ENCODE data around the gene KBTBD13. TPM values are rescaled to one million over a fixed set of nuclear protein-coding genes. Genes with fewer than 3 reads are reported as not detected.

KBTBD13 gene
- total RNA-seq, 1 experiment from 2014 or later: not detected

- no peak for DNase-seq (ENCODE audit: low read depth, low spot score)
- no peak overlapping the region for H3K27ac ChIP-seq (ENCODE audit: low read length)
- intact Hi-C loops (cut with micrococcal nuclease; ENCODE audit: unreplicated experiment) (loop anchor here (2.0 kb wide), 1 partner anchor 47 kb away; no protein-coding TSS in a partner anchor), in situ Hi-C loops (cut with HindIII; ENCODE audit: low pct_unique_long_range_greater_than_20kb, low sequenced_read_pairs) (no loop called here)
- no peak overlapping the region for H3K4me3 ChIP-seq (ENCODE audit: low read depth in 2 of 2, low read length in 2 of 2)
- no peaks in the 10 kb centered on the region; the same call in 1 of the 2 replicates for H3K27me3 ChIP-seq (ENCODE audit: control insufficient read depth, insufficient read depth, low read length)
- POLR2A ChIA-PET: no interaction called here
- no peak for ATAC-seq
- no peaks in the 10 kb centered on the region; the same call in 1 of the 2 replicates for H3K4me1 ChIP-seq (ENCODE audit: control insufficient read depth, insufficient read depth, low read length)
- TF ChIP-seq REST (IDR thresholded peaks at IDR 0.05; ENCODE audit: insufficient read depth in 1 of 2, low read depth in 2 of 2, low read length in 1 of 2) (no peak), TCF7L2 (IDR thresholded peaks at IDR 0.05; ENCODE audit: low read depth, low read length) (no peak), CTCF (IDR thresholded peaks at IDR 0.05) (no peak), SIN3A (IDR thresholded peaks at IDR 0.05; ENCODE audit: borderline replicate concordance, insufficient read depth, low read depth, low read length) (no peak), POLR2AphosphoS5 (IDR thresholded peaks at IDR 0.05; ENCODE audit: low read depth, low read length) (no peak)
- no TSS peak for BruUV-seq (replicated peaks)
- CTCF ChIA-PET: interaction anchor here (0.8 to 1.2 kb wide), 2 partner anchors 18 to 27 kb away, joined by 4 to 6 read pairs; no protein-coding TSS in a partner anchor
- H3K9me3 ChIP-seq (ENCODE audit: control insufficient read depth, insufficient read depth, low read depth, low read length): no peaks in the 10 kb centered on the region
- H3K36me3 ChIP-seq (ENCODE audit: control insufficient read depth, insufficient read depth, low read length): no peaks in the 10 kb centered on the region
Measured at GRCh38 chr15:65079580-65079979, 3.0 kb downstream of the KBTBD13 start.

GRCh38 chr15:65081270-65081669 lies 4.7 kb downstream of the KBTBD13 start:
- ChIA-PET CTCF (interaction anchor here (0.5 kb wide), 1 partner anchor 47 kb away, joined by 4 read pairs; no protein-coding TSS in a partner anchor), POLR2A (no interaction called here)
- ATAC-seq (no peak), DNase-seq (ENCODE audit: low read depth, low spot score) (no peak)
- H3K27ac ChIP-seq (ENCODE audit: low read length): no peak overlapping the region
- in situ Hi-C loops (cut with HindIII; ENCODE audit: low pct_unique_long_range_greater_than_20kb, low sequenced_read_pairs): no loop called here
- no peak overlapping the region for H3K4me3 ChIP-seq (ENCODE audit: low read depth in 2 of 2, low read length in 2 of 2)
- H3K9me3 ChIP-seq (ENCODE audit: control insufficient read depth, insufficient read depth, low read depth, low read length): no peaks in the 10 kb centered on the region
- intact Hi-C loops (cut with micrococcal nuclease; ENCODE audit: unreplicated experiment): no loop called here
- TF ChIP-seq REST (IDR thresholded peaks at IDR 0.05; ENCODE audit: insufficient read depth in 1 of 2, low read depth in 2 of 2, low read length in 1 of 2): no peak
- no peak for TF ChIP-seq TCF7L2 (IDR thresholded peaks at IDR 0.05; ENCODE audit: low read depth, low read length)
- no TSS peak for BruUV-seq (replicated peaks)
- H3K27me3 ChIP-seq (ENCODE audit: control insufficient read depth, insufficient read depth, low read length): no peaks in the 10 kb centered on the region; the same call in 1 of the 2 replicates
- no peaks in the 10 kb centered on the region; the same call in 1 of the 2 replicates for H3K4me1 ChIP-seq (ENCODE audit: control insufficient read depth, insufficient read depth, low read length)
- H3K36me3 ChIP-seq (ENCODE audit: control insufficient read depth, insufficient read depth, low read length): no peaks in the 10 kb centered on the region

Data from Panc1 (cell line).